Endothelial cell of umbilical vein (primary cell): ENCODE data around the gene ASAP2. TPM values are rescaled to one million over a fixed set of nuclear protein-coding genes. Genes with fewer than 3 reads are reported as not detected.

ENCODE experiments used
- BruUV-seq: library from RNA; stranded (reverse); fragments of 400-500 nt; replicated peaks from 2 replicates; lab custom pipeline; 2021; lab: Mats Ljungman, UMichigan
- CTCF ChIA-PET: fragments of 300-600, 350-600 bp; sonication (Branson Sonifier 250); formaldehyde crosslinking; loops from one replicate; lab custom pipeline; 2021; ENCODE audit warnings: antibody characterized with exemption, inconsistent platforms; lab: Charles Lee
- POLR2A ChIA-PET: fragments of 300-600, 350-600 bp; sonication (Branson Sonifier 250); formaldehyde crosslinking; loops from one replicate; lab custom pipeline; 2021; ENCODE audit warnings: antibody characterized with exemption, inconsistent platforms; lab: Charles Lee
- DNase-seq: peaks from one replicate; pipeline ENCODE4 v3.0.0-alpha.2; 2011; ENCODE audit warnings: low read depth, low spot score
- FAIRE-seq: peaks from 2 replicates; lab custom pipeline; 2011; peaks lifted over from hg19 to GRCh38; lab: Jason Lieb, UNC
- H2AFZ ChIP-seq: 2 replicates; pipeline ENCODE4 v1.6.0; 2012; ENCODE audit warnings: low read depth, low read length, control low read depth, inconsistent platforms
- H3K27ac ChIP-seq: 2 replicates; pipeline ENCODE4 v1.5.1; 2011; ENCODE audit warnings: low read depth, mild to moderate bottlenecking, control low read depth, low read length, moderate library complexity; ENCODE audit not compliant: insufficient read depth
- H3K27me3 ChIP-seq, 2 experiments: 2 replicates each; pipeline versions ENCODE4 v1.6.0 to v1.6.1; 2011; ENCODE audit warnings: low read length in 2 of 2, mixed read lengths in 1 of 2; ENCODE audit not compliant: control insufficient read depth in 2 of 2, insufficient read depth in 2 of 2
- H3K36me3 ChIP-seq, 2 experiments: 2 replicates in 1 of 2; 3 replicates in 1 of 2; pipeline ENCODE4 v1.5.1; 2011; ENCODE audit warnings: low read length in 2 of 2, mild to moderate bottlenecking in 1 of 2, moderate library complexity in 1 of 2; ENCODE audit not compliant: control insufficient read depth in 2 of 2, insufficient read depth in 2 of 2; ENCODE audit errors: extremely low read depth in 1 of 2
- H3K4me1 ChIP-seq: 3 replicates; pipeline ENCODE4 v1.5.1; 2011; ENCODE audit warnings: mild to moderate bottlenecking, low read length; ENCODE audit not compliant: control insufficient read depth, insufficient read depth; ENCODE audit errors: extremely low read depth
- H3K4me2 ChIP-seq: 2 replicates; pipeline ENCODE4 v1.6.1; 2011; ENCODE audit warnings: low read length, control low read depth, mixed read lengths; ENCODE audit not compliant: insufficient read depth
- H3K4me3 ChIP-seq, 3 experiments: fragments of 200-600 bp in 1 of 3; sonication (generic), shearing (Covaris generic) in 1 of 3; replicated peaks in 1 of 3; 2 replicates each; pipeline ENCODE4 v1.5.1; 2011 to 2016; ENCODE audit warnings: control low read depth in 3 of 3, low read length in 3 of 3, mild to moderate bottlenecking in 2 of 3, inconsistent platforms in 1 of 3, low read depth in 1 of 3, moderate library complexity in 1 of 3; ENCODE audit not compliant: insufficient read depth in 1 of 3
- H3K79me2 ChIP-seq: 2 replicates; pipeline ENCODE4 v1.6.0; 2012; ENCODE audit warnings: low read length, inconsistent platforms; ENCODE audit not compliant: control insufficient read depth, insufficient read depth
- H3K9ac ChIP-seq: replicated peaks from 2 replicates; pipeline ENCODE3; 2011; ENCODE audit warnings: low read length, control low read depth; ENCODE audit not compliant: insufficient read depth; ENCODE audit errors: extremely low read depth
- H3K9me1 ChIP-seq: replicated peaks from 3 replicates; pipeline ENCODE4 v1.6.0; 2011; ENCODE audit warnings: mild to moderate bottlenecking, low read length; ENCODE audit not compliant: control insufficient read depth, insufficient read depth; ENCODE audit errors: extremely low read depth
- H3K9me3 ChIP-seq: replicated peaks from 2 replicates; pipeline ENCODE4 v1.5.1; 2012; ENCODE audit warnings: low read length, inconsistent platforms; ENCODE audit not compliant: control insufficient read depth, insufficient read depth
- H4K20me1 ChIP-seq: replicated peaks from 2 replicates; pipeline ENCODE3; 2011; ENCODE audit warnings: mild to moderate bottlenecking, low read length; ENCODE audit not compliant: control insufficient read depth, insufficient read depth; ENCODE audit errors: extremely low read depth
- EZH2 ChIP-seq: IDR thresholded peaks from 2 replicates; pipeline ENCODE4 v1.6.1; 2012; ENCODE audit warnings: borderline replicate concordance, low read depth, mild to moderate bottlenecking, moderate library complexity, low read length, inconsistent platforms; ENCODE audit not compliant: severe bottlenecking
- FOS ChIP-seq: IDR thresholded peaks from 2 replicates; pipeline ENCODE4 v1.6.1; 2011; ENCODE audit warnings: mild to moderate bottlenecking, low read length, moderate library complexity, borderline replicate concordance; ENCODE audit not compliant: insufficient read depth
- GATA2 ChIP-seq: IDR thresholded peaks from 2 replicates; pipeline ENCODE4 v1.7.0; 2011; ENCODE audit warnings: low read depth, mild to moderate bottlenecking, moderate library complexity, mixed read lengths, low read length; ENCODE audit not compliant: insufficient read length, insufficient read depth
- JUN ChIP-seq: IDR thresholded peaks from 2 replicates; pipeline ENCODE4 v1.6.1; 2011; ENCODE audit warnings: borderline replicate concordance, low read depth; ENCODE audit not compliant: insufficient read length, insufficient read depth
- MYC ChIP-seq: IDR thresholded peaks from one replicate; pipeline ENCODE4 v1.6.1; 2011; ENCODE audit warnings: mild to moderate bottlenecking, low read depth, low read length
- POLR2A ChIP-seq: IDR thresholded peaks from 2 replicates; pipeline ENCODE4 v1.6.1; 2012; ENCODE audit warnings: low read depth, mild to moderate bottlenecking, control low read depth, low read length
- POLR2AphosphoS5 ChIP-seq: IDR thresholded peaks from 2 replicates; pipeline ENCODE4 v1.6.1; 2012; ENCODE audit warnings: low read depth, mild to moderate bottlenecking, control low read depth, low read length, moderate library complexity; ENCODE audit not compliant: insufficient read depth
- dilution Hi-C: fragments of 300-500 bp; cut with MboI; formaldehyde crosslinking; loops from one replicate; pipeline ENCODE4 v1.15.0; 2019; ENCODE audit warnings: low sequenced_read_pairs; ENCODE audit not compliant: extremely low pct_ligation_motif_present
- intact Hi-C: fragments of 100-400 bp; cut with micrococcal nuclease; formaldehyde crosslinking; loops from one replicate; pipeline ENCODE4 v1.10.0; 2022
- polyA plus RNA-seq, 4 experiments: library from polyadenylated mRNA; depleted of rRNA in 3 of 4; stranded (reverse) in 3 of 4; unstranded in 1 of 4; fragments of >200 nt; gene quantifications; 2 replicates each; pipeline versions ENCODE4 v1.2.1 to v1.2.3, GENCODE V29; 2011 to 2012; ENCODE audit warnings: missing spikeins in 1 of 4
- total RNA-seq: library from RNA; stranded (reverse); gene quantifications from 2 replicates; pipeline ENCODE4 v1.2.3, GENCODE V29; 2021
- TF ChIP-seq, protein P1 (sequence below), 2 donors: IDR thresholded peaks; 1 replicate in 1 of 2; 2 replicates in 1 of 2; pipeline ENCODE4 v1.5.1; 2011; ENCODE audit warnings: low read length in 2 of 2, mild to moderate bottlenecking in 2 of 2, moderate library complexity in 2 of 2, control low read depth in 1 of 2, inconsistent platforms in 1 of 2, low read depth in 1 of 2; ENCODE audit not compliant: insufficient read depth in 1 of 2; ENCODE audit errors: extremely low read depth in 1 of 2
- TF ChIP-seq, protein P2 (sequence below): IDR thresholded peaks from 2 replicates; pipeline ENCODE4 v1.6.1; 2011; ENCODE audit not compliant: insufficient read depth, insufficient read length

Gene ASAP2
- total and polyA plus RNA-seq, 2 donors (not counting 3 experiments of a cell fraction or from before 2014, with no cell fraction given): 31.1 to 79.2 TPM

- no peaks in the 10 kb centered on the region for H3K79me2 ChIP-seq
- H4K20me1 ChIP-seq: no peaks in the 10 kb centered on the region
- FAIRE-seq (peak; percentile 24), DNase-seq (no peak)
- H3K9ac ChIP-seq: no peak overlapping the region
- ChIA-PET CTCF (interaction anchor here (0.9 to 3.7 kb wide), 5 partner anchors 9 to 222 kb away, joined by 3 to 16 read pairs (median 3); no protein-coding TSS in a partner anchor), POLR2A (interaction anchor here (0.6 kb wide), 1 partner anchor 222 kb away, joined by 3 read pairs; no protein-coding TSS in a partner anchor)
- dilution Hi-C loops (loop anchor here (25.0 kb wide), 1 partner anchor 202 kb away; no protein-coding TSS in a partner anchor), intact Hi-C loops (no loop called here)
- H3K36me3 ChIP-seq: peaks cover 22 to 32% of the 10 kb centered on the region in 2 experiments
- no peaks in the 10 kb centered on the region for H3K9me1 ChIP-seq
- no peaks in the 10 kb centered on the region for H3K27me3 ChIP-seq
- H3K9me3 ChIP-seq: no peaks in the 10 kb centered on the region
- H2AFZ ChIP-seq: no peak overlapping the region
- no TSS peak for BruUV-seq
- peaks cover 7% of the 10 kb centered on the region for H3K4me1 ChIP-seq
- no peak overlapping the region for H3K4me2 ChIP-seq
- no peak overlapping the region for H3K27ac ChIP-seq
- no peak overlapping the region for H3K4me3 ChIP-seq
- TF ChIP-seq POLR2AphosphoS5: no peak
- no peak for TF ChIP-seq GATA2
- TF ChIP-seq, protein P1, sequence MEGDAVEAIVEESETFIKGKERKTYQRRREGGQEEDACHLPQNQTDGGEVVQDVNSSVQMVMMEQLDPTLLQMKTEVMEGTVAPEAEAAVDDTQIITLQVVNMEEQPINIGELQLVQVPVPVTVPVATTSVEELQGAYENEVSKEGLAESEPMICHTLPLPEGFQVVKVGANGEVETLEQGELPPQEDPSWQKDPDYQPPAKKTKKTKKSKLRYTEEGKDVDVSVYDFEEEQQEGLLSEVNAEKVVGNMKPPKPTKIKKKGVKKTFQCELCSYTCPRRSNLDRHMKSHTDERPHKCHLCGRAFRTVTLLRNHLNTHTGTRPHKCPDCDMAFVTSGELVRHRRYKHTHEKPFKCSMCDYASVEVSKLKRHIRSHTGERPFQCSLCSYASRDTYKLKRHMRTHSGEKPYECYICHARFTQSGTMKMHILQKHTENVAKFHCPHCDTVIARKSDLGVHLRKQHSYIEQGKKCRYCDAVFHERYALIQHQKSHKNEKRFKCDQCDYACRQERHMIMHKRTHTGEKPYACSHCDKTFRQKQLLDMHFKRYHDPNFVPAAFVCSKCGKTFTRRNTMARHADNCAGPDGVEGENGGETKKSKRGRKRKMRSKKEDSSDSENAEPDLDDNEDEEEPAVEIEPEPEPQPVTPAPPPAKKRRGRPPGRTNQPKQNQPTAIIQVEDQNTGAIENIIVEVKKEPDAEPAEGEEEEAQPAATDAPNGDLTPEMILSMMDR (IDR thresholded peaks at IDR 0.05; ENCODE audit: extremely low read depth in 1 of 2, insufficient read depth in 1 of 2, low read depth in 1 of 2, low read length in 2 of 2): no peak
- no peak for TF ChIP-seq POLR2A
- TF ChIP-seq MYC: no peak
- TF ChIP-seq, protein P2, sequence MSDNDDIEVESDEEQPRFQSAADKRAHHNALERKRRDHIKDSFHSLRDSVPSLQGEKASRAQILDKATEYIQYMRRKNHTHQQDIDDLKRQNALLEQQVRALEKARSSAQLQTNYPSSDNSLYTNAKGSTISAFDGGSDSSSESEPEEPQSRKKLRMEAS: no peak
- TF ChIP-seq FOS: no peak
- no peak for TF ChIP-seq EZH2
- TF ChIP-seq JUN: no peak
Observed at GRCh38 chr2:9364373-9364772, 157.8 kb downstream of the ASAP2 start.
